ENCODE data around the gene AEBP1. TPM values are rescaled to one million over a fixed set of nuclear protein-coding genes. Genes with fewer than 3 reads are reported as not detected.

Gene AEBP1
- total and polyA plus RNA-seq, 8 donors = 5.1 to 49.3 (median 17.5) TPM

GRCh38 chr7:44087911-44088838 is 16.0 kb upstream of the AEBP1 start:
- no peaks in the 10 kb centered on the region for H3K9me3 ChIP-seq
- FAIRE-seq (no peak), DNase-seq (peak in 1 of 6 donors; percentile 43), ATAC-seq (peak in 3 of 4 donors; percentile 41 to 48 (median 44))
- no peak for TF ChIP-seq CTCF (IDR thresholded peaks at IDR 0.05)
- peak overlapping the region in 2 of 4 donors; percentile 11 to 41 for H3K27ac ChIP-seq
- no peaks in the 10 kb centered on the region for H3K36me3 ChIP-seq
- intact Hi-C loops (cut with DNase I) = no loop called here
- no peaks in the 10 kb centered on the region for H3K4me1 ChIP-seq
- WGBS, 2 donors = 60 to 64% methylated on average over 20 of the region's 20 CpGs
- no peaks in the 10 kb centered on the region for H3K27me3 ChIP-seq
- no peak overlapping the region for H3K4me3 ChIP-seq

- no peaks in the 10 kb centered on the region for H3K36me3 ChIP-seq
- H3K9me3 ChIP-seq = no peaks in the 10 kb centered on the region
- WGBS, 2 donors = 74 to 80% methylated on average over 6 of the region's 6 CpGs
- H3K4me3 ChIP-seq = no peak overlapping the region
- no peaks in the 10 kb centered on the region for H3K4me1 ChIP-seq
- TF ChIP-seq CTCF (IDR thresholded peaks at IDR 0.05) = no peak
- FAIRE-seq = no peak
- no peaks in the 10 kb centered on the region for H3K27me3 ChIP-seq
- no peak for DNase-seq
- intact Hi-C loops (cut with DNase I) = no loop called here
- H3K27ac ChIP-seq = no peak overlapping the region
- no peak for ATAC-seq
These were observed 11.0 kb upstream of the AEBP1 start for GRCh38 chr7:44093102-44093641.

GRCh38 chr7:44094365-44094764 is 9.8 kb upstream of the AEBP1 start:
- no peak for TF ChIP-seq CTCF (IDR thresholded peaks at IDR 0.05)
- H3K36me3 ChIP-seq = no peaks in the 10 kb centered on the region
- intact Hi-C loops (cut with DNase I) = no loop called here
- H3K4me3 ChIP-seq = no peak overlapping the region
- ATAC-seq = no peak
- no peak for DNase-seq
- no peak overlapping the region for H3K27ac ChIP-seq
- H3K27me3 ChIP-seq = no peaks in the 10 kb centered on the region
- no peaks in the 10 kb centered on the region for H3K9me3 ChIP-seq
- no peak for FAIRE-seq
- WGBS, 2 donors = 43 to 59% methylated on average over 2 of the region's 2 CpGs
- no peaks in the 10 kb centered on the region for H3K4me1 ChIP-seq

- Histone ChIP-seq H3K27ac (no peak overlapping the region), H3K4me3 (no peak overlapping the region), H3K27me3 (no peaks in the 10 kb centered on the region), H3K36me3 (no peaks in the 10 kb centered on the region), H3K4me1 (no peaks in the 10 kb centered on the region), H3K9me3 (no peaks in the 10 kb centered on the region)
- FAIRE-seq = no peak
- ATAC-seq = peak in 2 of 4 donors; percentile 29 to 34
- intact Hi-C loops (cut with DNase I) = no loop called here
- no peak for TF ChIP-seq CTCF (IDR thresholded peaks at IDR 0.05)
- DNase-seq = no peak
- 71 to 72% methylated on average over 2 of the region's 2 CpGs for WGBS, 2 donors
These were observed 9.1 kb upstream of the AEBP1 start for GRCh38 chr7:44094883-44095592.

All from pancreas (tissue), 10 donors.